Thoracic aorta (tissue), 2 donors: ENCODE data around the gene ZNF22. TPM values are rescaled to one million over a fixed set of nuclear protein-coding genes. Genes with fewer than 3 reads are reported as not detected.

Source experiments
- ATAC-seq: fragments of 150-250 bp; one replicate; pipeline ENCODE4 v1.8.0; 2017; ENCODE audit warnings: low read depth; ENCODE audit not compliant: insufficient number of reproducible peaks, low FRiP score
- DNase-seq: peaks from one replicate; pipeline ENCODE4 v3.0.0-alpha.2; 2020; ENCODE audit warnings: low spot score
- H3K27ac ChIP-seq, 2 donors: fragments of 200-600 bp; sonication (generic); 1 replicate in 1 of 2; 2 replicates in 1 of 2; pipeline ENCODE4 v1.5.1; 2016; ENCODE audit warnings: mild to moderate bottlenecking in 2 of 2, moderate library complexity in 2 of 2
- H3K27me3 ChIP-seq: fragments of 200-600 bp; sonication (generic); replicated peaks from 2 replicates; pipeline ENCODE4 v1.6.0; 2016; ENCODE audit warnings: mild to moderate bottlenecking; ENCODE audit not compliant: insufficient read depth
- H3K36me3 ChIP-seq: fragments of 200-600 bp; sonication (generic); one replicate; pipeline ENCODE4 v1.5.1; 2016
- H3K4me1 ChIP-seq, 2 donors: fragments of 200-600 bp; sonication (generic); 1 replicate in 1 of 2; 2 replicates in 1 of 2; pipeline versions ENCODE4 v1.5.1 to v1.6.0; 2016; ENCODE audit warnings: low read depth in 2 of 2, mild to moderate bottlenecking in 1 of 2; ENCODE audit not compliant: control insufficient read depth in 1 of 2
- H3K4me3 ChIP-seq: fragments of 200-600 bp; sonication (generic); 2 replicates; pipeline ENCODE4 v1.5.1; 2016; ENCODE audit warnings: mild to moderate bottlenecking
- H3K9me3 ChIP-seq: fragments of 200-600 bp; sonication (generic); 2 replicates; pipeline ENCODE4 v1.5.1; 2016
- CTCF ChIP-seq: fragments of 200-600 bp; sonication (generic); IDR thresholded peaks from one replicate; pipeline ENCODE4 v1.5.1; 2019; ENCODE audit warnings: antibody characterized with exemption
- total RNA-seq, 2 donors: library from RNA; depleted of rRNA; stranded (reverse); fragments of >200 nt; gene quantifications; one replicate each; pipeline versions ENCODE4 v1.1.0 to v1.2.3, GENCODE V29; 2016

Gene ZNF22
- total RNA-seq, 2 donors from 2014 or later, result 16.6 to 20.7 TPM

GRCh38 chr10:44975431-44976331 lies 25.0 kb upstream of the ZNF22 start:
- H3K9me3 ChIP-seq, result no peaks in the 10 kb centered on the region
- peak overlapping the region; percentile 73 for H3K4me3 ChIP-seq
- DNase-seq (no peak), ATAC-seq (no peak)
- peak overlapping the region; percentile 52 to 87 for H3K27ac ChIP-seq
- H3K27me3 ChIP-seq, result no peaks in the 10 kb centered on the region
- peaks cover 21 to 54% of the 10 kb centered on the region in 2 donors for H3K4me1 ChIP-seq
- peaks cover 27% of the 10 kb centered on the region for H3K36me3 ChIP-seq
- no peak for TF ChIP-seq CTCF

GRCh38 chr10:44976352-44977198 lies 24.1 kb upstream of the ZNF22 start:
- Histone ChIP-seq H3K36me3 (peaks cover 19% of the 10 kb centered on the region), H3K9me3 (no peaks in the 10 kb centered on the region), H3K4me1 (peaks cover 30 to 62% of the 10 kb centered on the region in 2 donors), H3K27me3 (no peaks in the 10 kb centered on the region), H3K4me3 (peak overlapping the region; percentile 73), H3K27ac (peak overlapping the region; percentile 87 to 95)
- TF ChIP-seq CTCF, result no peak
- ATAC-seq (no peak), DNase-seq (no peak)

- no peaks in the 10 kb centered on the region for H3K9me3 ChIP-seq
- DNase-seq (no peak), ATAC-seq (no peak)
- no peaks in the 10 kb centered on the region for H3K27me3 ChIP-seq
- peak overlapping the region; percentile 73 for H3K4me3 ChIP-seq
- H3K4me1 ChIP-seq, result peaks cover 38 to 72% of the 10 kb centered on the region in 2 donors
- no peak for TF ChIP-seq CTCF
- peaks cover 13% of the 10 kb centered on the region for H3K36me3 ChIP-seq
- H3K27ac ChIP-seq, result peak overlapping the region; percentile 87 to 95
Measured at GRCh38 chr10:44977287-44978212, 23.2 kb upstream of the ZNF22 start.

GRCh38 chr10:44978213-44978569 lies 22.5 kb upstream of the ZNF22 start:
- DNase-seq (no peak), ATAC-seq (no peak)
- peak overlapping the region; percentile 73 for H3K4me3 ChIP-seq
- TF ChIP-seq CTCF, result no peak
- no peaks in the 10 kb centered on the region for H3K27me3 ChIP-seq
- peak overlapping the region; percentile 87 to 95 for H3K27ac ChIP-seq
- no peaks in the 10 kb centered on the region for H3K9me3 ChIP-seq
- H3K36me3 ChIP-seq, result peaks cover 13% of the 10 kb centered on the region
- H3K4me1 ChIP-seq, result peaks cover 44 to 75% of the 10 kb centered on the region in 2 donors
